VCaP (cell line): Measurements from ENCODE around the gene PGBD5.

Experiments used
- H3K27ac ChIP-seq: fragments of 450-650 bp; 2 replicates; pipeline ENCODE4 v1.5.1; 2017
- TF ChIP-seq, protein P1 (sequence below): fragments of 450-650 bp; conservative IDR thresholded peaks from 2 replicates; pipeline ENCODE4 v1.5.1; 2017; ENCODE audit warnings: mild to moderate bottlenecking, moderate library complexity

PGBD5 gene

DNA sequence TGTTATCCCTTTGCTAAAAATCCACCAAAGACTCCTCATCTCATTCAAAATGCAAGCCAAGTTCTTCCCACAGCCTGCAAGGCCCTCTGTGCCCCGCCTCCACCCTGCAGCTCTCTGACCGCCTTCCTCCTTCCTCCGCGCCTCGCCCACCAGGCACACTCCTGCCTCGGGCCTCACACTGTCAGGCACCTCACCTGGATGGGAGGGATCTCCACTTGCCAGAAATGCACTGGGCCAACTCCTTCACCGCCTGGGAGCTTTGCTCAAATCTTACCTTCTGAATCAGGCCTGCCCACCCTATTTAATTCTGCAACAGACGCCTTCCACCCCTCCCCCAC is 26.2 kb downstream of the PGBD5 start:
- TF ChIP-seq, protein P1, sequence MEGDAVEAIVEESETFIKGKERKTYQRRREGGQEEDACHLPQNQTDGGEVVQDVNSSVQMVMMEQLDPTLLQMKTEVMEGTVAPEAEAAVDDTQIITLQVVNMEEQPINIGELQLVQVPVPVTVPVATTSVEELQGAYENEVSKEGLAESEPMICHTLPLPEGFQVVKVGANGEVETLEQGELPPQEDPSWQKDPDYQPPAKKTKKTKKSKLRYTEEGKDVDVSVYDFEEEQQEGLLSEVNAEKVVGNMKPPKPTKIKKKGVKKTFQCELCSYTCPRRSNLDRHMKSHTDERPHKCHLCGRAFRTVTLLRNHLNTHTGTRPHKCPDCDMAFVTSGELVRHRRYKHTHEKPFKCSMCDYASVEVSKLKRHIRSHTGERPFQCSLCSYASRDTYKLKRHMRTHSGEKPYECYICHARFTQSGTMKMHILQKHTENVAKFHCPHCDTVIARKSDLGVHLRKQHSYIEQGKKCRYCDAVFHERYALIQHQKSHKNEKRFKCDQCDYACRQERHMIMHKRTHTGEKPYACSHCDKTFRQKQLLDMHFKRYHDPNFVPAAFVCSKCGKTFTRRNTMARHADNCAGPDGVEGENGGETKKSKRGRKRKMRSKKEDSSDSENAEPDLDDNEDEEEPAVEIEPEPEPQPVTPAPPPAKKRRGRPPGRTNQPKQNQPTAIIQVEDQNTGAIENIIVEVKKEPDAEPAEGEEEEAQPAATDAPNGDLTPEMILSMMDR, result no peak
- no peak overlapping the region for H3K27ac ChIP-seq

DNA sequence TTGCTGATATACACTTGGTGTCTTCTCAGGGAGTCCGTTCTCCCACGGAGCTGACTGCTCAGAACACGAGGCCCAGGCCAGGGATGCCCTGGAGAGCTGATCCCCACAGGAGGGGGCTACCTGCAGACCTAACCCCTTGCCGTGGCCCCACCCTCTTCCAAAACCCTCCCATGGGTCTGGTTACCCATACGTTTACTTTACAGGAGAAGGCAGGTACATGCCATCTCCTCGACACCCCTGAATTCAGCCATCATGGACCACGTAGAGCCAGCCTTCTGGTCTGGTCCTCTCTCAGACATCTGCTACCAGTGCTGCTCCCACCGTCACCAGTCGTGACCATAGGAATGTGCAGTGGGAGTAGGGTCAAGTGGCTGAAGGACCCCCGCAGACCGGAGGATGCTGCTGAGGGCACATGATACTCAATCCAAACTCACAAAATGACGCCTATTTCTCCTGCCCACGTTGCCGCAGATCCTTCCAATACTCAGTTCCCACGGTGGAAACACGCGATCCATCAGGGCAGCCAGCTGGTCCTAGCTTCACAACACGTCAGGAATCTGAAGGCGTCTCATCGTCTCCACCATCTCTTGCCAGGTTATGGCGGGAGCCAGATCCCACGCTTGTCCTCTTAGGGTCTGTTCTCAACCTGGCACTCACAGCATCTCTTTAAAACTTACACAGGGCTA is 26.7 kb downstream of the PGBD5 start:
- TF ChIP-seq, protein P1, result no peak
- H3K27ac ChIP-seq, result no peak overlapping the region

DNA sequence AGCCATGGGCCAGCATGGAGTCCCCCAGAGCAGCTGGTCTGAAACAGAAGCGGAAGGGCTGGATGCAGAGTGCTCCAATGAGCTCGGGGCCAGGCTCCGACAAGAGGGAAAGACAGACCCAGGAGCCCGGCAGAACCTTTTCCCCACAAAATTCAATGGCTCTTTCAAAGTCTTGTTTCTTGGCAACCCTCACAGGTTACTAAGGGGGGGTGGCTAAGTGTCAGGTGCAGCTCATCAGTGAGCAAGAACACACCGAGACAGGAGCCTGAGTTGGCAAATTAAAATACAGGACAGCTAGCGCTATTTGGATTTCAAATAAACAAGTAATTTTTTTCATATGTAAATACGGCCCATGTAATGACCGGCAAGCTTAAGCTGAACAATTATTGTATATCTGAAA is 27.3 kb downstream of the PGBD5 start:
- H3K27ac ChIP-seq, result no peak overlapping the region
- TF ChIP-seq, protein P1, result no peak

DNA sequence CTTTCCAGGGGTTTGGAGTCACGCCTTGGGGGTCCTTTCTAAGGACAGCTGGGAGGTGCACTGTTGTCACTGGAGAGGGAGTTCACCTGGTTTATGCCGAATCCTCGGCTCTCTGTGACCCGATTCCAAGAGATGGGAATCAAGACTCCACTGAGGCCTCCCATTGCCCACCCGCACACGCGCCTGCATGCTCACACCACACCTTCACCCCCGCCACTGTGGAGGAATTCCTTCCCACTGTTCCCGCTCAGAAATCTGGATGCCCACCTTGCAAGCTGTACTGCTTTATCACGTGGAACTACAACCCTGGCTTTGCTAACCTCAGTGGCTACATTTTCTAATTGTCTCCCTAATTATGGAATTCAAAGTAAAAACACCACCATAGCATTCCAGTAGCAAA is 29.2 kb downstream of the PGBD5 start:
- TF ChIP-seq, protein P1, result no peak
- no peak overlapping the region for H3K27ac ChIP-seq

DNA sequence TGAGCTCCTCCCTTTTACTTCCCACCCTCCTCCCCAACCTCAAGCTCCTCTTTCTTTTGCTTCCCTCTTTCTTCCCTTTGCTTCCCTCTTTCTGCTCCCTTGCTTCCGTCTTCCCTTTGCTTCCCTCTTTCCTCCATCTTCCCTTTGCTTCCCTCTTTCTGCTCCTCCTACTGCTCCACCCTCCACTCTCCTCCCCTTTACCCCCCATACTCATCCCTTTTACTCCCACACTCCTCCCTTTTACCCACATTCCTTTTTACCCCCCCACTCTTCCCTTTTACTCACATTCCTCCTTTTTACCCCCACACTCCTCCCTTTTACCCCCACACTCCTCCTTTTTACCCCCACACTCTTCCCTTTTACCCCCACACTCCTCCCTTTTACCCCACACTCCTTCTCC is 30.2 kb downstream of the PGBD5 start:
- TF ChIP-seq, protein P1, result no peak
- no peak overlapping the region for H3K27ac ChIP-seq

DNA sequence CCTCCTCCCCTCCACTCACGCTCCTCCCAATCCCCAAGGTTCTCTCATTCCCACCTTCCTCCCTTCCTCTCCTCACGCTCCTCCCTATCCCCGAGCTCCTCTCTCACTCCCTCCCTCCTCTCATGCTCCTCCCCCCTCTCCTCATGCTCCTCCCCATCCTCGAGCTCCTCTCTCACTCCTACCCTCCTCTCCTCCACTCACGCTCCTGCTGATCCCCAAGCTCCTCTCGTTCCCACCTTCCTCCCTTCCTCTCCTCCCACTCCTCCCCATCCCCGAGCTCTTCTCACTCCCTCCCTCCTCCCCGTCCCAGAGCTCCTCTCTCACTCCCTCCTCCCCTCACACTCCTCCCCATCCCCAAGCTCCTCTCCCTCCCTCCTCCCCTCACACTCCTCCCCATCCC is 31.4 kb downstream of the PGBD5 start:
- no peak overlapping the region for H3K27ac ChIP-seq
- TF ChIP-seq, protein P1, result no peak

DNA sequence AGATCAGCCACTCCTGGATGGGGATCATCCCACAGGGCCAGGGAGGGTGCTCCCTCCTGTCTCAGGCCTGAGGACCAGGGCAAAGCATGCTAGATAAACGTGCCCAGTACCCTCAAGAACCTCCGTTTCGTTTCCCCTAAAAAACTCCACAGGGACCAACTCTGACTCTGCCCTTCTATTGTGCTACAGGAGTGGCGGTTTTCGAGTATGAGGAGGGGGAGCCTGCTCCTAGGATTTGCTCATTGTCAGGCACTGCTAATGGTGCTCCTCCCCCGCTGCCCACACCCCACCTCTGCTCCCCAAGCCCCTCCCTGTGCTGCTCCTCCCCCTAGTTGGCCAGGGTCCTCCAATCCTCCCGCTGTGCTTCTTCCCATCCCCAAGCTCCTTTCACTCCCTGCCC is 32.0 kb downstream of the PGBD5 start:
- TF ChIP-seq, protein P1, result no peak
- H3K27ac ChIP-seq, result no peak overlapping the region
